ENCODE measurements around the gene CFAP54.
"Not testable (repeated sequence)": the region's sequence is repeated elsewhere in the genome, so short reads cannot be mapped to it uniquely, and the experiment has no call there.

CFAP54 gene

GRCh38 chr12:96489392-96490056 lies at the start of gene CFAP54:
CFAP54 (plus strand) TSS chr12:96489577; CDS start chr12:96489610, 33 bp downstream.
- peak; percentile 93 for DNase-seq (ENCODE audit: low read depth)

- DNase-seq (ENCODE audit: low read depth) = no peak
Measured at GRCh38 chr12:96441816-96442215, 47.6 kb upstream of the CFAP54 start.

DNA sequence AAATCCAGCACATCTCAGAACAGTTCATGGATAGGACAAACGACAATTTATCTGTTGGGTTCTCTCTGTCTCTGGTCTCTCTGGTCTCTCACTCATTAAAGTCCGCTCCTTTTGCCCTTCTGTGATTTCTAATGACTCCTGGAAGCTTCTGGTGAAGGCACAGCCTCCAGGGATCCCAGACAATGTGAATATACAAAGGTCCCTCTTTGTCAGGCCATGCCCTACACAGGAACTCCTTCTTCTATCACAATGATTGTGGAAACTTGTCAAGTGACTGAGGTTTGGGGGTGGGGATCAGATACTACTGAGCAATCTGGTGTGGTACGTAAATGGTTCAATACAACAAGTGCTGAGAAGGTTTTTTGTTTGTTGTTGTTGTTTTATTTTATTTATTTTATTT lies 46.5 kb upstream of the CFAP54 start:
- no peak for DNase-seq (ENCODE audit: low read depth)

- DNase-seq (ENCODE audit: low read depth) = no peak
Measured at GRCh38 chr12:96444399-96444798, 45.0 kb upstream of the CFAP54 start.

- DNase-seq (ENCODE audit: low read depth) = peak; percentile 99
Measured at GRCh38 chr12:96445691-96446583, 43.4 kb upstream of the CFAP54 start.

- DNase-seq (ENCODE audit: low read depth) = no peak
Measured at GRCh38 chr12:96447256-96447655, 42.1 kb upstream of the CFAP54 start.

- peak; percentile 77 for DNase-seq (ENCODE audit: low read depth)
Measured at GRCh38 chr12:96448300-96448699, 41.1 kb upstream of the CFAP54 start.

GRCh38 chr12:96452261-96452922 lies 37.0 kb upstream of the CFAP54 start:
- DNase-seq (ENCODE audit: low read depth) = no peak

DNA sequence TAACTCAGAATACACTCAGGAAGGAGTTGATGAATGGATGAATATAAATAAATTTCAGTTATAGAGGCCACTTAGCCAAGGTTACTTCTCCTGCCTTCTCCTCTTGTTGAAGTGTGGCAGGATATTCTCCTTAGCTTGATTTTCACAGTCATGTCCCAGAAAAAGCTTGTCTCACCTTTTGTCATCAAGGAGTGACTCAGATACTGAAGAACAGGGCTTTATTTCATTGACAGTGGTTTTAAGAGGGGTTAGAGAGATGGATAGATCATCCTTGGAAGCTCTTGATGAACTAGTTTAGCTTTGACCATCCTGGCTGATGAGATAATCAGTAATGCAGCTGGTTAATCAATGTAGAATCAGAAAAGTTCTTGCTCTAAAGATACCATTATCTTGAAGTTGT lies 35.0 kb upstream of the CFAP54 start:
- DNase-seq (ENCODE audit: low read depth) = no peak

DNA sequence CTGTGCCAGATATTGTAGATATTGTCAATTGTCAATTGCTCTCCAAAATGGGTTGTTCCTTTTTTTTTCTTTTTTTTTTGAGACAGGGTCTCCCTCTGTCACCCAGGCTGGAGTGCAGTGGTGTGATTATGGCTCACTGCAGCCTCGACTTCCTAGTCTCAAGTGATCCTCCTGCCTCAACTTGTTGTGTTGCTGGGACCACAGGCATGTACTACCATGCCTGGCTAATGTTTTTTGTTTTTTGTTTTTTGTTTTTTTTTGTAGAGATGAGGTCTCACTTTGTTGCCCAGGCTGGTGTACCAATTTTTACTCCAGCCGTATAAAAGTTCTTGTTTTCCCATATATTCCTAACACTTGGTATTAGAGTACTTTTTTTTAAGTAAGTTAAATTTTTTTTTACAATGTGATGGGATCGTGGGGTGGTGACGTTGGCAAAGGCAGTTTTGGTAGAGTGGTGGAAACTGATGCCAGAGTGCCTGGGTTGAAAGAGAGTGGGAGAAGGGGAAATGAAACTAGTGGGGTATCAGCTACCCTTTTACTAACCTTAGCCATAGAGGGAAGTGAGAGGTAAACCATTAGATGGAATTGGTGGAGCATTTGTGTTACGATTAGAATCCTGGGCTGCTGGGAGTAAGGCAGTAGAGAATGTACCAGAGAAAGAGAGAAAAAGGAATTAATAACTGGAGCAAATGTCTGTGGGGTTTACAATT lies 33.0 kb upstream of the CFAP54 start:
- no peak for DNase-seq (ENCODE audit: low read depth)

GRCh38 chr12:96457191-96457930 lies 32.0 kb upstream of the CFAP54 start:
- no peak for DNase-seq (ENCODE audit: low read depth)

DNA sequence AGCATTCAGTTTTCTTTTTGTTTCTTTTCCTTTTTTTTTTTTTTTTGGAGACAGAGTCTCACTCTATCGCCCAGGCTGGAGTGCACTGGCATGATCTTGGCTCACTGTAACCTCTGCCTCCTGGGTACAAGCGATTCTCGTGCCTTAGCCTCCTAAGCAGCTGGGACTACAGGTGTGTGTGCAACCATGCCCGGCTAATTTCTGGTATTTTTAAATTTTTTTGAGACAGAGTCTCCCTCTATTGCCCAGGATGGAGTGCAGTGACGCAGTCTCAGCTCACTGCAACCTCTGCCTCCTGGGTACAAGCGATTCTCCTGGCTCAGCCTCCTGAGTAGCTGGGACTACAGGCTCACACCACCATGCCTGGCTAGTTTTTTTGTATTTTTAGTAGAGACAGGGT lies 30.1 kb upstream of the CFAP54 start:
- not testable (repeated sequence) for DNase-seq (ENCODE audit: low read depth)

DNA sequence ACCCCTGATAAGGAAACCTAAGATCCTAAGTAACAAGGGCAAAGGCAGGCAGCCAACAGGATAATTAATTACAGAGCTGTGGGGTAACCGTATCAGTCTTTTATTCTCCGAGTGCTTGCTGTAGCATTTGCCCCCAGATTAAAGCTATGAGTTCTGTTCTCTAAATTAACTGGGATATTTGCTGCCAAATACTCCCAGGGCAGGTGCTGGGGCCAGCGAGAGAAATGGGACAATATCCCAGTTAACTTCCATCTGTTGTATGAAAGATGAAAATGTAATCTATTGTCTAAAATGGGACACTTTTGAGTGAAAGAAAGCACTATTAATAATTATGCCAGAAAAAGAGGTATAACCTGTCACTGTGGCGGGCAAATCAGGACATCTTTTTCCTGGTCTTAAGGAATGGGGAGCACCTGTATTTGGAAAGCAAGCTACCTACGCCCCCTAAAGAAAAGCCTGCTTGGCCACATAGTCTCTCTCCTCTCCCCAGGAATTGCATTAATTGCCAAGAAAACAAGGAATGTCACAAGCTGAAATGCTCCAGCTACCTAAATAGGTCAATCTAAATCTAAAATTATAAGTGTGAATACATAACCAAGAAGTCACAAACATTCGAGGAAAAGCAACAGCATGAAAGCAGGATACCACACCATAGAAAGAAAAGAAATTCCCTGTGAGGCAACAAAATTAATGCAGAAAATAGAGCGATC lies 26.7 kb upstream of the CFAP54 start:
- no peak for DNase-seq (ENCODE audit: low read depth)

GRCh38 chr12:96465896-96466295 lies 23.5 kb upstream of the CFAP54 start:
- no peak for DNase-seq (ENCODE audit: low read depth)

- peak; percentile 34 for DNase-seq (ENCODE audit: low read depth)
Measured at GRCh38 chr12:96466939-96467751, 22.2 kb upstream of the CFAP54 start.

DNA sequence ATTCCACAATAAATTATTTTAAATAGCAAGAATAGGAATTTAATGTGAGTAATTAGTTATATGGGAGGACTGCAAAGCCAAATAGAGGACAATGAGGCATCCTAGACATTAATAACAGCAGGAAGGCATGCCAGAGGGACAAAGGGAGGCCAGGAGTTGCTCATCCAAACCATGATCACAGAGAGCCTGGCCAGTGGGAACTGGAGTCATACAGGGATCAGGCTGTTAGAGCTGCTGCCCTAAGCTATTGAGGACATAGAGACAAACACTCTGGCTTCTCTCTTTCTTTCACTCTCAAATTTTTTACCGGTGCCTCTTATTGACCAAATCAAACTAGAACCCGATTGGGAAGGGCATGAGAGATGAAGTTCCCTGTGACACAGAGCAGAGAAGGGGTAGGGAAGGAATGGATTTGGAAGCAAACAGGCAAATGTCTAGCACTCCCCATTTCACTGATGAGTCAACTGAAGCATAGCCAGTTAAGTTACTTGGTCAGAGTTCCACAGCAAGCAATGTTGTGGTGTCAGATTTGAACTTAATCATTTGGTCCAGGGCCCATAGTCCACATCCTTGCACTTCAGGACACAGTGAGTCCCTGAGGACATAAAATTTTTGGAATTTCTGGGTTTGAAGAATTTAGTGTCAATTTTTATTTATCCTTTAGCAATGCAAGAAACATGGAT lies 17.9 kb upstream of the CFAP54 start:
- peak; percentile 82 for DNase-seq (ENCODE audit: low read depth)

DNA sequence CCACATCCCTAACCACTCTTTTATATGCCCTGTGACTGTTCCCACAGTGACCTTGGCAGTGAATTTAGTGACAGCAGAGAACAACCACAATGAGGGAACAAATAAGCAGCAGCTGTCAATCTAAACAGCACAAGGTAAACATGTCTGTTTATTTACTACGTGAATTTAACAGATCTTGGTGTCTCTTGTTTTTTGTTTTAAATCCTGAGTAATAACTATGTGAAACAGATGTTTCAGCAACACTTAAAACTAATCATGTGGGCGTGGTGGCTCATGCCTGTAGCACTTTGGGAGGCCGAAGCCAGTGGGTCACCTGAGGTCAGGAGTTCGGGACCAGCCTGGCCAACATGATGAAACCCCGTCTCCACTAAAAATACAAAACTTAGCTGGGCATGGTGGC lies 17.0 kb upstream of the CFAP54 start:
- no peak for DNase-seq (ENCODE audit: low read depth)

DNA sequence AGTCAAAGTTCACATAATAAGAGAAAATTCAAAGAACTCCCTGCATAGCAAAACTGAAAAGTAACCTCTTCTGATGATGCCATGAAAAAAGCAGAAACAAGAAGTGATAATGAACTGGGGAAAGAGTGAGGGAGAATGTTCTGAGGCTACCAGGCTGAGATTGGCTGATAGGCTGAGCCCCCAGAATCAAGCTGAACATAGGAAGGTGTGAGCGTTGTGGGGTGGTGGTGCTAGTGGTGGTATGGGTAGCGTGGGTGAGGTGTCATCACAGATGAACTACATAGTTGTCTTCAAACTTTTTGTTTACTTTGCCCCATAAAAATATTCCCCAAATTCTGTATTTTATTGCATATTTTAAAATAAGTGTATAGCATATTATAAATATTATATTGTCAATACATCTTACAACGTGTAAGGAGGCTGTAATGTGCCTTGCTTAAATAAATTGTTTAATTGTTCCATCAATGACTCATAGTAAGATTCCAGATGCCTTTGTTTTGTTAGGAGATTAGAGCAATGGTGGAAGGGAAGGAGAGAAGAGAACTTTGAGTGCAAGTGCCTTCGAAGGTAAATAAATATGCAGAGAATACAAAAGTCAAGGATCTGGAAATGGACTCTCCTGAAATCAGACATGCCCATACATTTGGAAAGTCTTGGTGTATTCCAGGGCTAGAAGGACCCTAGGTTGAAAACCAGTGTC lies 15.8 kb upstream of the CFAP54 start:
- peak; percentile 55 for DNase-seq (ENCODE audit: low read depth)

- DNase-seq (ENCODE audit: low read depth) = no peak
Measured at GRCh38 chr12:96474206-96474605, 15.2 kb upstream of the CFAP54 start.

Data from iris pigment epithelial cell (primary cell).